ENCODE measurements around the gene GTF2IRD1.
"Not testable (repeated sequence)": the region's sequence is repeated elsewhere in the genome, so short reads cannot be mapped to it uniquely, and the experiment has no call there.

The GTF2IRD1 gene

GRCh38 chr7:74493295-74493694 is 39.6 kb downstream of the GTF2IRD1 start:
- no peak for DNase-seq (ENCODE audit: low spot score)

DNA sequence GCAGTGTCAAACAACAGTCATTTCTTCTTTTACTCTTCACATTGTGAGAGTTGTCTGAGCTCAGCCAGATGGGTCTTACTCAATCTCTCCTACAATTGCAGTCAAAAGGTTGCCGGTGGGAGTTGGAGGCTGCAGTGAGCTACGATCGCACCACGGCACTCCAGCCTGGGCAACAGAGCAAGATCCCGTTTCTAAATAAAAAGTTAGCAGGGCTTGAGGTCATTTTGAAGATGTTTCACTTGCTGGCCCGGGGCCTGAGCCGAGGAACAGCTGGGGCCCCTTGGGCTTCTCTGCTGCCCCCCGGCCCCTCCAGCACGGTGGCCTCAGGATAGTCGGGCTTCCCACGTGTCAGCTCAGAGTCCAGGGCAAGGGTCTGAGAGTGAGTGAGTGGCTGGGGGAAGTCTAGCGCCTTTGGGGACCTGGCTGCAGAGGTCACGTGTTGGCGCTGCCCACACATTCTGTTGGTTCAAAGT is 40.4 kb downstream of the GTF2IRD1 start:
- DNase-seq (ENCODE audit: low spot score): no peak

DNA sequence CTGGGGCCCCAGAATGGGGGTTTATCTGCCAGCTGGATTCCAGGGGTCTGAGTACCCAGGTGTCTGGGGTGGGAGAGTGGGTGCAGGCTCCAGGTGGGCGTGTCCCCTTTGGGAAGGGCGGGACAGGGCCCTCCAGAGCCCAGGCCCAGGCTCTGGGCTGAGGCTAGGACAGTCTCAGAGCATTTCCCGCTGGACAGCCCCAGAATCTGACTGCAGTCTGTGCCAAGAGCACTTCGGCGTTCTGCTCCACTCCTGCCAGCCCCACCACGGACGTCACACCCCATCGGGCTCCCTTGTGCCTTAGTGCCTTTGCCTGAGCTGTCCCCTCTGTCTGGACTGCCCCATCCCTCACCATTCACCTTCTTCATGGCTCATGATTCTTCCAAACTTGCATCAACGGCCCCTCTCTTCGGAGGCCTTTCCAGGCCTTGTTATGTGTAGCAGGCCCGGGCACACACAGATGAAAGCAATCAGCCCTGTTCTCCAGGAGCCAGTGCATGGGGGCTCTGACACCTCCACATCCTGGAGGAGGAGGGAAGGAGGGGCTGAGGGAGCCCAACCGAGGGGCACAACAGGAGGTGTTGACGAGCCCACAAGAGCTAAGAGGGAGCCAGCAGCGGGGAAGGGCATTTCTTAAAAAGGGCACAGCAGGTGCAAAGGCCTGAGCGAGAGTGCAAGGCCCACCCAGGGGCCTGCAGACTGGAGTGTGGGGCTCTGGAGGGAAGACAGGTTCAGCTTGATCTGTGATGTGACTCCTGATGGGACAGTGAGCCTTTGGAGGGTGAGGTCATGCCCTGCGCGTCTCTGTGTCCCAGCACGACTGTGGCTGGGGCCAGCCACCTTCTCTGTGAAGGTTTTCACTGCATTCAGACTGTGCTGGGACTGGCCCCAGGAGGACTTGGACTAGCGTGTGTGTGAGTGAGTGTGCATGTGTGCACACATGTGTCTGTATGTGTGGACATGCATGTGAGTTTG is 41.7 kb downstream of the GTF2IRD1 start:
- no peak for DNase-seq (ENCODE audit: low spot score)

DNA sequence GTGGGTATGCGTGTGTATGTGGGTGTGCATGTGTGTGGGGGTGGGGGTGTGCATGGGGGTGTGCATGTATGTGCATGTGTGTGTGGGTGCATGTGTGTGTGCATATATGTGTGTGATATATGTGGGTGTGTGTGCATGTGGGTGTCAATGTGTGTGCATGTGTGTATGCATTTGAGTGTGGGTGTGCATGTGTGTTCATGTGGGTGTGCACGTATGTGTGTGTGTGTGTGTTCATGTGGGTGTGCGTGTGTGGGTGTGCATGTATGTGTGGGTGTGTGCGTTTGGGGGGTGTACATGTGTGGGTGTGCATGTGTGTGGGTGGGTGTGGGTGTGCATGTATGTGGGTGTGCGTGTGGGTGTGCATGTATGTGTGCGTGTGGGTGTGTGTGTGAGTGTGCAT is 42.6 kb downstream of the GTF2IRD1 start:
- DNase-seq (ENCODE audit: low spot score): no peak

GRCh38 chr7:74496773-74497172 is 43.1 kb downstream of the GTF2IRD1 start:
- DNase-seq (ENCODE audit: low spot score): not testable (repeated sequence)

DNA sequence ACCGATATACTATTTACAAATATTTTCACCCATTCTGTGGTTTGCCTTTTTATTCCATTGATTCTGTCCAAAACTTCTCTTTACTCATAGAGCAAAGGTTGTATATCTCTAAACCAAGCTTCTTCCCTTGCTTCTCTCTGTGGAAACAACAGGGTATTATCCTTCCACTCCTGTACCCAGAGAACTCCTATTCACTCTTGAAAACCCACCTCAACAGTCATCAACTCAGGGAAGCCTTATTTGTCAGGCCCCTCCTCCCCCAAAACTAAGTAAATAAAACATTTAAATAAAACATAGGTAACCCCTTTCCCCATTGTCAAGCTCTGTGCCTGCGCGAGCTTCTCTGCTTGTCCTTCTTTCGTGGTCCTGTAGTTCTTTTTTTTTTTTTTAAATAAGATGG is 44.6 kb downstream of the GTF2IRD1 start:
- DNase-seq (ENCODE audit: low spot score): no peak

DNA sequence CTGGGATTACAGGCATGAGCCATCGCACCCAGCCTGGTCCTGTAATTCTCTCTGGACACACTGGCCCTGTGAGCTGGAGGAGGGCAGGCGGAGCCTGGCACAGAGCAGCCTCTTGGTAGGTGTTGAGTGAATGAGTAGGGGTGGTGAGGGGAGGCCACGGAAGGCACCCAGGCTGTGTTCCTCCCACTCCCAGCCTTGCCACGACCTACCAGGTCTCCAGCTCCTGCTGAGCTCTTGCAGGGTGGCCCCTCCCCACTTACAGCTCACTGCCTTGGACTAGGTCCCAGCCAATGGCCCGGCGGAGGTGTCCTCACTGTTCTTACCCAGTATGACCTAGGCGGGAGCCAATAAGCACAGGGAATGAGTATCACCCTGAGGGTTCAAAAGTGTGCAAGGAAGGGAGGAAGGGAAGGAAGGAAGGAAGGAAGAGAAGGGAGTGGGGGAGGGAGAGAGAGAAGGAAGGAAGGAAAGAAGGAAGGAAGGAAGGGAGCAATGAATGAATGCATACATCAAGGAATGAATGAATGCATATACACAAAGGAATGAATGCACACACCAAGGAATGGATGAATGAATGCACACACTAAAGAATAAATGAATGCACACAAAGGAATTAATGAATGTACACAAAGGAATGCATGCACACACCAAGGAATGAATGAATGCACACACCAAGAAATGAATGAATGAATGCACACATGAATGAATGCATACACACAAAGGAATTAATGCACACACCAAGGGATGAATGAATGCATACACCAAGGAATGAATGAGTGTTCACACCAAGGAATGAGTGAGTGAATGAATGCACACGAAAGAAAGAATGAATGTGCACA is 45.5 kb downstream of the GTF2IRD1 start:
- no peak for DNase-seq (ENCODE audit: low spot score)

GRCh38 chr7:74499835-74500388 is 46.2 kb downstream of the GTF2IRD1 start:
- DNase-seq (ENCODE audit: low spot score): no peak

DNA sequence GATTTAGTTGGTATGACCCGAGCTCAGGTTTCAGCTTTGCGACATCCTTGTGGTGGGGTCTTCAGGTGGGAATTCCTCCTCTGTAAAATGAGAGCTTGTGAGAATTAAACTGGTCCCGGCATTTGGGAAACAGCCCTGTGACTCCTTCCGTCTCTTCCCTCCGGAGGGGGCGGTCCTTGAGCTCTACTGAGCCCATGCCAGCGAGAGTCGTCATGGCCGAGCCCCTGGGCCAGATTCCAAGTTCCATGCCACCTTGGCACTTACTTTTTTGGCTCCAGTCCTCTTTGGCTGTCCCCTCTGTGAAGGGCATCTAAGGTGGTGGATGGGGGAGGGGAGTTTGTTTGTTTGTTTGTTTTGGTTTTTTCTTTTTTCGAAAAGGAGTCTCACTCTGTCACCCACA is 47.6 kb downstream of the GTF2IRD1 start:
- DNase-seq (ENCODE audit: low spot score): no peak

DNA sequence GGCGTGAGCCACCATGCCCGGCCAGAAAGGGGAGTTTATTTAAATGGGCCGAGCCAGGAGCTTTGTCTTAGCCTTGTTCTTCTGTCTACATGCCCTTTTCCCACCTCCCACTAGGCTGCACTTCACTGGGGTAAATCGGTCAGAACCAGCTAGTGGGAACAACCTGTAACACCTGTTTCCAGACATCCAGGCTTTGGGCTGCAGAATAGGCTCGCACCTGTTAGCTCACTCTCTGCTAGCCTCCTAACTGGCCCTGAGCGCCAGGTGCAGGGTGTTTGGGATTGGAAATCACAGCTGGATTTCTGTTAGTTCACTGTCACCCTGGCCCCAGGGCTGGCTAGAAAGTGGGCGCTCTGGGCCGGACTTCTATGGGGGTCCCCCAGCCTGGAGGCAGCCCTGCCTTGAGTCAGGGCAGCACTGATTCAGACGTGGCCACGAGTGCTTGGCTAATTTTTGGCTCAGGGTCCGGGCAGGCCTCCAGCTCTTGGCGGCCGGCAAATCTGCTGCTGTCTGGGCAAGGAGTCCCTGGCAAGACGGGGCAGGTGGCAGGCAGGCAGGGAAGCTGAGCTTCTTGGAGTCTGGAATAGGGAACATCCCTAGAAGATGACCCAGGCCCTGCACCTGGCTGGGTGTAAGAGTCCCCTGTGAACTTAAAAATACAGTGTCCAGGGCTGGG is 48.6 kb downstream of the GTF2IRD1 start:
- DNase-seq (ENCODE audit: low spot score): peak; percentile 43

GRCh38 chr7:74503061-74503460 is 49.4 kb downstream of the GTF2IRD1 start:
- DNase-seq (ENCODE audit: low spot score): no peak

DNA sequence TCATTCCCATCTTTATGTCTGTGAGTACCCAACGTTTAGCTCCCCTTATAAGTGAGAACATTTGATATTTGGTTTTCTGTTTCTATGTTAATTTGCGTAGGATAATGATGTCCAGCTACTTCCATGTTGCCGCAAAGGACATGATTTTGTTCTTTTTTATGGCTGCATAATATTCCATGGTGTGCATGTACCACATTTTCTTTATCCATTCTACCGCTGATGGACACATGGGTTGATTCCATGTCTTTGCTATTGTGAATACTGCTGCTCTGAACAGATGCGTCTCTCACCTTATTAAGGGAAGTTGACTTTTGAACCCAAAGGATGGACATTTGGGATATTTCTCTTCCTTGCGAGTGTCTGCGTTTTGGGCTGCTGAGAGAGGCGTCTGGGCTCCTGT is 50.2 kb downstream of the GTF2IRD1 start:
- no peak for DNase-seq (ENCODE audit: low spot score)

- no peak for DNase-seq (ENCODE audit: low spot score)
Observed at GRCh38 chr7:74505471-74506324, 52.0 kb downstream of the GTF2IRD1 start.

DNA sequence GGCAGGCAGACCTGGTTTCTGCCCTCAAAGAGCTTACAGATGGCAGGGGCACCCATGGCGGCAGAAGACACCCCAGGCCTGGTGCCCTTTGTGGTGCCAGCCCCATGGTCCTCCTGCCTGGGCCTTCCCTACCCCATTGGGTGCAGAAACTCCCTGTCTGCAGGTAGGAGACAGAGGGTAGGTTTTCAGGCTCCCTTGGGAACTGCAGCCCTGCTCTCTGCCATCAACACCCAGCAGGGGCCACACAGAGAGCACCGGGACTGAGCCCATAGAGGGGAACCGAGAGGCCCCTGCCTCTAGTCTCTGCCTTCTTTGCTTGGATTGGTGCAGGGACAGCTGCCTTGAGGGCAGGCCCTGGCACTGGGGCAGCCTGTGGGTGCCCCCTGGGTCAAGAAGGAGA is 52.6 kb downstream of the GTF2IRD1 start:
- DNase-seq (ENCODE audit: low spot score): no peak

- no peak for DNase-seq (ENCODE audit: low spot score)
Observed at GRCh38 chr7:74507538-74508319, 54.0 kb downstream of the GTF2IRD1 start.

GRCh38 chr7:74509453-74509852 is 55.7 kb downstream of the GTF2IRD1 start:
- DNase-seq (ENCODE audit: low spot score): not testable (repeated sequence)

GRCh38 chr7:74511345-74511744 is 57.6 kb downstream of the GTF2IRD1 start:
- DNase-seq (ENCODE audit: low spot score): no peak

DNA sequence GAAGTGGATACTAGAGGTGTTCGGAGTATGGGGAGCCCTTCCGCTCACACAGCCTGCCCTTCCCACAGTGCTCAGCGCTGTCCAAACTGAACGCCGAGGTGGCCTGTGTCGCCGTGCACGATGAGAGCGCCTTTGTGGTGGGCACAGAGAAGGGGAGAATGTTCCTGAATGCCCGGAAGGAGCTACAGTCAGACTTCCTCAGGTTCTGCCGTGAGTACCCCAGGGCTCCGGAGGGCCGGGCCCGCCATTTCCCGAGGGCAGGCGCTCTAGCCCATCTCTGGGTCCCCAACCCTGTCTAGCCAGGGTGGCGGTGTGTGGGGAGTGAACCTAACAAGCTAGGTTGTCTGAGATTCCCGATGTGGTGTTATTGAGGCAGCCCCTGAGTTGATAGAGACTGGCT is 59.1 kb downstream of the GTF2IRD1 start:
- DNase-seq (ENCODE audit: low spot score): no peak

GRCh38 chr7:74514131-74514591 is 60.5 kb downstream of the GTF2IRD1 start:
- DNase-seq (ENCODE audit: low spot score): no peak

- DNase-seq (ENCODE audit: low spot score): no peak
Observed at GRCh38 chr7:74515276-74515675, 61.6 kb downstream of the GTF2IRD1 start.
